ENCODE measurements around the gene SLC25A26.

- TF ChIP-seq, protein P1, sequence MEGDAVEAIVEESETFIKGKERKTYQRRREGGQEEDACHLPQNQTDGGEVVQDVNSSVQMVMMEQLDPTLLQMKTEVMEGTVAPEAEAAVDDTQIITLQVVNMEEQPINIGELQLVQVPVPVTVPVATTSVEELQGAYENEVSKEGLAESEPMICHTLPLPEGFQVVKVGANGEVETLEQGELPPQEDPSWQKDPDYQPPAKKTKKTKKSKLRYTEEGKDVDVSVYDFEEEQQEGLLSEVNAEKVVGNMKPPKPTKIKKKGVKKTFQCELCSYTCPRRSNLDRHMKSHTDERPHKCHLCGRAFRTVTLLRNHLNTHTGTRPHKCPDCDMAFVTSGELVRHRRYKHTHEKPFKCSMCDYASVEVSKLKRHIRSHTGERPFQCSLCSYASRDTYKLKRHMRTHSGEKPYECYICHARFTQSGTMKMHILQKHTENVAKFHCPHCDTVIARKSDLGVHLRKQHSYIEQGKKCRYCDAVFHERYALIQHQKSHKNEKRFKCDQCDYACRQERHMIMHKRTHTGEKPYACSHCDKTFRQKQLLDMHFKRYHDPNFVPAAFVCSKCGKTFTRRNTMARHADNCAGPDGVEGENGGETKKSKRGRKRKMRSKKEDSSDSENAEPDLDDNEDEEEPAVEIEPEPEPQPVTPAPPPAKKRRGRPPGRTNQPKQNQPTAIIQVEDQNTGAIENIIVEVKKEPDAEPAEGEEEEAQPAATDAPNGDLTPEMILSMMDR (optimal IDR thresholded peaks at IDR 0.05 in 1 of 3, IDR thresholded peaks at IDR 0.05 in 1 of 3, conservative IDR thresholded peaks at IDR 0.05 in 1 of 3; ENCODE audit: extremely low read depth in 1 of 3, insufficient read depth in 2 of 3, low read length in 3 of 3): no peak
- no peak for TF ChIP-seq EZH2 (IDR thresholded peaks at IDR 0.05; ENCODE audit: low read length)
These were observed 40.6 kb downstream of the SLC25A26 start for GRCh38 chr3:66261355-66261754.
